Breast epithelium (tissue), 4 donors: ENCODE results near the gene ARHGEF28. TPM values are rescaled to one million over a fixed set of nuclear protein-coding genes. Genes with fewer than 3 reads are reported as not detected.

Experiments used
- DNase-seq, 2 donors: peaks; one replicate each; pipeline ENCODE4 v3.0.0-alpha.2; 2019; ENCODE audit warnings: low spot score in 2 of 2
- H3K27ac ChIP-seq, 2 donors: fragments of 200-600 bp; sonication (generic) in 1 of 2; one replicate each; pipeline ENCODE4 v1.5.1; 2016 to 2019; ENCODE audit warnings: mild to moderate bottlenecking in 1 of 2
- H3K27me3 ChIP-seq, 2 donors: fragments of 200-600 bp; sonication (generic) in 1 of 2; one replicate each; pipeline versions ENCODE4 v1.5.1 to v1.6.0; 2017 to 2019; ENCODE audit warnings: control low read depth in 1 of 2, mild to moderate bottlenecking in 1 of 2
- H3K36me3 ChIP-seq: fragments of 200-600 bp; one replicate; pipeline ENCODE4 v1.5.1; 2019
- H3K4me1 ChIP-seq, 2 donors: fragments of 200-600 bp; sonication (generic); one replicate each; pipeline ENCODE4 v1.5.1; 2016 to 2019; ENCODE audit warnings: control low read depth in 1 of 2
- H3K4me3 ChIP-seq, 3 donors: fragments of 200-600 bp; sonication (generic); 1 replicate in 2 of 3; 2 replicates in 1 of 3; pipeline ENCODE4 v1.5.1; 2016 to 2019; ENCODE audit warnings: mild to moderate bottlenecking in 3 of 3, moderate library complexity in 2 of 3
- H3K9me3 ChIP-seq, 2 donors: fragments of 200-600 bp; sonication (generic) in 1 of 2; one replicate each; pipeline ENCODE4 v1.5.1; 2016 to 2019; ENCODE audit warnings: control low read depth in 1 of 2
- POLR2A ChIP-seq: fragments of 450-650 bp; IDR thresholded peaks from one replicate; pipeline ENCODE4 v1.6.1; 2016; ENCODE audit warnings: antibody characterized with exemption, mild to moderate bottlenecking, moderate library complexity
- POLR2AphosphoS5 ChIP-seq, 3 donors: sonication (generic); formaldehyde crosslinking; IDR thresholded peaks; one replicate each; pipeline ENCODE4 v1.6.1; 2017; ENCODE audit warnings: antibody characterized with exemption in 3 of 3
- intact Hi-C: fragments of 100-400 bp; cut with DNase I; formaldehyde crosslinking; loops from one replicate; pipeline ENCODE4 v1.15.1; 2023; ENCODE audit warnings: low total_unique reads
- total RNA-seq, 3 donors: library from RNA; depleted of rRNA; stranded (reverse); fragments of >200 nt; gene quantifications; one replicate each; pipeline ENCODE4 v1.1.0, GENCODE V29; 2016
- TF ChIP-seq, protein P1 (sequence below), 3 donors: fragments of 450-650 bp; IDR thresholded peaks; one replicate each; pipeline ENCODE4 v1.5.1; 2016 to 2017; ENCODE audit warnings: antibody characterized with exemption in 3 of 3, mild to moderate bottlenecking in 3 of 3, moderate library complexity in 3 of 3

Gene ARHGEF28
- total RNA-seq, 3 donors from 2014 or later = 11.4 to 65.4 (median 31.5) TPM

DNA sequence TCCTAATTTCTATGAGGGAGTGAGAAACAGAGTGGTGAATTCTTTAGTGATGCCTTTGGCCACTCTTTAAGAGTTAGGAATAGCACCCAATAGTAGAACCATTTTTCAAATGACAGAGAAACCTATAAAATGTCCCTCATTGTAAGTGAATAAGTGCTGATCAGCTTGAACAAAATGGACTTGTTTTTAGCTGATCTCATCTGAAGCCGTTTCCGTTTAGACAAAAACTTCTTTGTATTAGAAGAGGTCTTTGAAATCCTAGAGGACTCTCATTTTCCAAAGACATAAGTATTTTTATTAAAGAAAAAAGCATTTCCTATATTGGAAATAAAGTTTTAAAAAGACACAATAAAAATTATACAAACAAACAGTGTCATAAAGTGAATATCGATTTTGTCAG, 273.9 kb downstream of the ARHGEF28 start:
- H3K9me3 ChIP-seq = no peaks in the 10 kb centered on the region
- no peak for DNase-seq
- no peak overlapping the region for H3K4me3 ChIP-seq
- H3K27me3 ChIP-seq = no peaks in the 10 kb centered on the region
- H3K27ac ChIP-seq = peak overlapping the region; percentile 79 to 87
- intact Hi-C loops = loop anchor here (5.0 kb wide), 1 partner anchor 747 kb away; no protein-coding TSS in a partner anchor
- peaks cover 0 to 7% of the 10 kb centered on the region in 2 donors for H3K4me1 ChIP-seq
- TF ChIP-seq POLR2AphosphoS5 (IDR thresholded peaks at IDR 0.05) (no peak), POLR2A (no peak)
- TF ChIP-seq, protein P1, sequence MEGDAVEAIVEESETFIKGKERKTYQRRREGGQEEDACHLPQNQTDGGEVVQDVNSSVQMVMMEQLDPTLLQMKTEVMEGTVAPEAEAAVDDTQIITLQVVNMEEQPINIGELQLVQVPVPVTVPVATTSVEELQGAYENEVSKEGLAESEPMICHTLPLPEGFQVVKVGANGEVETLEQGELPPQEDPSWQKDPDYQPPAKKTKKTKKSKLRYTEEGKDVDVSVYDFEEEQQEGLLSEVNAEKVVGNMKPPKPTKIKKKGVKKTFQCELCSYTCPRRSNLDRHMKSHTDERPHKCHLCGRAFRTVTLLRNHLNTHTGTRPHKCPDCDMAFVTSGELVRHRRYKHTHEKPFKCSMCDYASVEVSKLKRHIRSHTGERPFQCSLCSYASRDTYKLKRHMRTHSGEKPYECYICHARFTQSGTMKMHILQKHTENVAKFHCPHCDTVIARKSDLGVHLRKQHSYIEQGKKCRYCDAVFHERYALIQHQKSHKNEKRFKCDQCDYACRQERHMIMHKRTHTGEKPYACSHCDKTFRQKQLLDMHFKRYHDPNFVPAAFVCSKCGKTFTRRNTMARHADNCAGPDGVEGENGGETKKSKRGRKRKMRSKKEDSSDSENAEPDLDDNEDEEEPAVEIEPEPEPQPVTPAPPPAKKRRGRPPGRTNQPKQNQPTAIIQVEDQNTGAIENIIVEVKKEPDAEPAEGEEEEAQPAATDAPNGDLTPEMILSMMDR (IDR thresholded peaks at IDR 0.05) = no peak
- no peaks in the 10 kb centered on the region for H3K36me3 ChIP-seq

DNA sequence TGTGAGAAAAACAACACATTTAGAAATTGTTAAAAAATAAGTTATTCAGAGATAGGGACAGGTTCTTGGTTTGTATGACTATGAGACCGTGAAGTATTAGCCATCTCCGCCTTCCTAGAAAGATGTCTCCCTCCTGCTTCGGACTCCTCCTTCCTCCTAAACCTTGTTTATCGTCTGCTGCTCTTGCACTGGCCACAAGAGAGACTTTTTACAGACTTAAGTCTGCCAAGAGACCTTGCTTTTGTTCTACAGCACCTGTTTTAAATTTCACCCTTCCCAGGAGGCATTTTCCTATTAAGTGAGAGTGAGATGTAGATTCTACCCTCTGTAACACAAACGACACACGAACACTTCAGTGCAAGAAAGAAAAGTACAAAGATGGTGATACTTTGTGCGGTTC, 274.6 kb downstream of the ARHGEF28 start:
- intact Hi-C loops = no loop called here
- TF ChIP-seq, protein P1 (IDR thresholded peaks at IDR 0.05) = no peak
- no peak for TF ChIP-seq POLR2A
- no peak for TF ChIP-seq POLR2AphosphoS5 (IDR thresholded peaks at IDR 0.05)
- DNase-seq = no peak

DNA sequence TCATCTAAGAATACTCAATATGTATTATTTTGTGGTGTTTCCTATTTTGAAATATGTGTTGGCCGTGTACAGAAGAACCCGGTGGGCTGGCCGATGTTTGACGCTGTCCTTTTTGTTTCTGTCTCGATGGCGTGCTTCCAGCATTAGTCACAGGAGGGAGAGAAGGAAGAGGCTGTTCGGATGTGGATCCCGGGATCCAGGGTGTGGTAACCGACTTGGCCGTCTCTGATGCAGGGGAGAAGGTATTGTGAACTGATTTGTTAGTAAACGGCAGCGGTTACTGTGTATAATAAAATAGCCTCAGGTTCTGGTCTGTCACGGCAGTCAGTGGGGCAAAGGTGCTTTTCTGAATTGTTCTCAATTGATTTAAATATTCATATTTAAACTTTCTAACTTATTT, 275.0 kb downstream of the ARHGEF28 start:
- Histone ChIP-seq H3K36me3 (no peaks in the 10 kb centered on the region), H3K27me3 (no peaks in the 10 kb centered on the region), H3K27ac (peak overlapping the region; percentile 79 to 87), H3K9me3 (no peaks in the 10 kb centered on the region), H3K4me3 (peak overlapping the region in 1 of 3 donors; percentile 26), H3K4me1 (peaks cover 0 to 7% of the 10 kb centered on the region in 2 donors)
- TF ChIP-seq, protein P1 (IDR thresholded peaks at IDR 0.05) = no peak
- peak in 1 of 3 donors; percentile 54 for TF ChIP-seq POLR2AphosphoS5 (IDR thresholded peaks at IDR 0.05)
- intact Hi-C loops = no loop called here
- peak; percentile 58 to 87 for DNase-seq

More for the DNA sequence above, 274.6 kb downstream of the ARHGEF28 start:
- Histone ChIP-seq H3K27me3 (no peaks in the 10 kb centered on the region), H3K27ac (peak overlapping the region; percentile 79 to 87), H3K4me1 (peaks cover 0 to 7% of the 10 kb centered on the region in 2 donors), H3K36me3 (no peaks in the 10 kb centered on the region), H3K4me3 (peak overlapping the region in 1 of 3 donors; percentile 26), H3K9me3 (no peaks in the 10 kb centered on the region)

DNA sequence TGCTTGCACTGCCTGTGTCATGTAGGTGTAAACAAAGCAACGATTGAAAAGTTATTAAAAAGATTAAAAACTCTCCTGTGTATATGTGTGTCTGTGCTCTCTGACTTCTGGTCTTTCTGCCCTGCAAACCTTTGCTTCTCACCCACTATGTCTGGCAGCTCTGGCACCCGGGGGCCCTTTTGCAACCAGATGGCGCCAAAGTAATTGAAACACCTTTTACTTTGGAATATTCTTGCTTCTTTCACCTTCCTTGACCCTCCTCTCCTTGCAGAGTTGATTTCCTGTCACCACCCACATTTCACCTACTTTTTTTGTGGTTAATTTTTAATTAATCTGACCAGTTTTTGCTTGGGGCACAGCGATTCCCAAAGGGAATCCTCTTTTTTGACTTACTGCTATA, 275.5 kb downstream of the ARHGEF28 start:
- intact Hi-C loops = no loop called here

DNA sequence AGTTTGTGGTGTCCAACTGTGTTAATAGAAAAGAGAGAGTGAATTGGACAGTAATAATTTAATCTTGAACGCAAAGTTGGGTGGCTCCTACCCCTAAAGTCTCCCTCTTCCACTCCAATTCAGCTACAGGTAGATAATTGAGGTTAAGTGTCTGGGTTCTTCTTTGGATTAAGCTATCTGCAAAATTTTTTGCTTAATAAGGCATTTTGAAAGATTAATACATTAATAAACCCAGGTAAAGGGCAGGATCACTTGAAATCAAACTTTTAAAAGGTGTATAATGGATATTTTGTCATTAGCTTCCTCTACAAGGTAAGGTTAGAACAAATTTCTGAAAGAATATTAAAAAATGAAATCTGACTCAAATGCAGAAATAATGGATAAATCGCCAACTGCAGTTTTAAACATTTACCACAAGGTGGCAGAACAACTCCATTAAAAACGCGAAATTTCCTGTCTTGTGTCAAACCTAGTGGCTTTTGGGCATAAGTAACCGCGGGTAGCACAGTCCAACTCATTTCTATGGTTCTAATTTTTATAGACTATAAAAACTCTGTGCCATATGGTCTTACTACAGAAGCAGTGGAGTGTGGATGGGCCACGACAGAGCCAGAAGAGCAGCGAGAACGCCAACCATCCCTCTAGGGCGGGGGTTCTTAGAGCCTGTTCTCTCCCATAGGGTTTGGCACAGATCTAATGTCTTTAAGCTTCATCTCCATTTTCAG, 276.5 kb downstream of the ARHGEF28 start:
- TF ChIP-seq POLR2A = no peak
- TF ChIP-seq, protein P1 (IDR thresholded peaks at IDR 0.05) = peak; percentile 94 to 97 (median 96)
- no peak for DNase-seq
- peaks cover 0 to 7% of the 10 kb centered on the region in 2 donors for H3K4me1 ChIP-seq

More for the DNA sequence above, 275.5 kb downstream of the ARHGEF28 start:
- Histone ChIP-seq H3K9me3 (no peaks in the 10 kb centered on the region), H3K27ac (peak overlapping the region; percentile 79 to 87), H3K4me3 (no peak overlapping the region), H3K4me1 (peaks cover 0 to 7% of the 10 kb centered on the region in 2 donors), H3K36me3 (no peaks in the 10 kb centered on the region), H3K27me3 (no peaks in the 10 kb centered on the region)
- TF ChIP-seq POLR2A (no peak), POLR2AphosphoS5 (IDR thresholded peaks at IDR 0.05) (no peak)
- TF ChIP-seq, protein P1 (IDR thresholded peaks at IDR 0.05) = no peak
- peak in 1 of 2 donors; percentile 47 for DNase-seq

More for the DNA sequence above, 276.5 kb downstream of the ARHGEF28 start:
- Histone ChIP-seq H3K36me3 (no peaks in the 10 kb centered on the region), H3K4me3 (no peak overlapping the region), H3K27ac (peak overlapping the region; percentile 59 to 79), H3K9me3 (no peaks in the 10 kb centered on the region), H3K27me3 (no peaks in the 10 kb centered on the region)
- intact Hi-C loops = no loop called here
